NCI-H2081 treated with DMSO at 0.1 percent for 48 hours (cell line): ENCODE results near the gene EXOC7.

Source experiments
- DNase-seq: peaks from one replicate; lab custom pipeline; 2025; lab: John Stamatoyannopoulos, UW

The EXOC7 gene, protein sequence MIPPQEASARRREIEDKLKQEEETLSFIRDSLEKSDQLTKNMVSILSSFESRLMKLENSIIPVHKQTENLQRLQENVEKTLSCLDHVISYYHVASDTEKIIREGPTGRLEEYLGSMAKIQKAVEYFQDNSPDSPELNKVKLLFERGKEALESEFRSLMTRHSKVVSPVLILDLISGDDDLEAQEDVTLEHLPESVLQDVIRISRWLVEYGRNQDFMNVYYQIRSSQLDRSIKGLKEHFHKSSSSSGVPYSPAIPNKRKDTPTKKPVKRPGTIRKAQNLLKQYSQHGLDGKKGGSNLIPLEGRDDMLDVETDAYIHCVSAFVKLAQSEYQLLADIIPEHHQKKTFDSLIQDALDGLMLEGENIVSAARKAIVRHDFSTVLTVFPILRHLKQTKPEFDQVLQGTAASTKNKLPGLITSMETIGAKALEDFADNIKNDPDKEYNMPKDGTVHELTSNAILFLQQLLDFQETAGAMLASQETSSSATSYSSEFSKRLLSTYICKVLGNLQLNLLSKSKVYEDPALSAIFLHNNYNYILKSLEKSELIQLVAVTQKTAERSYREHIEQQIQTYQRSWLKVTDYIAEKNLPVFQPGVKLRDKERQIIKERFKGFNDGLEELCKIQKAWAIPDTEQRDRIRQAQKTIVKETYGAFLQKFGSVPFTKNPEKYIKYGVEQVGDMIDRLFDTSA

DNA sequence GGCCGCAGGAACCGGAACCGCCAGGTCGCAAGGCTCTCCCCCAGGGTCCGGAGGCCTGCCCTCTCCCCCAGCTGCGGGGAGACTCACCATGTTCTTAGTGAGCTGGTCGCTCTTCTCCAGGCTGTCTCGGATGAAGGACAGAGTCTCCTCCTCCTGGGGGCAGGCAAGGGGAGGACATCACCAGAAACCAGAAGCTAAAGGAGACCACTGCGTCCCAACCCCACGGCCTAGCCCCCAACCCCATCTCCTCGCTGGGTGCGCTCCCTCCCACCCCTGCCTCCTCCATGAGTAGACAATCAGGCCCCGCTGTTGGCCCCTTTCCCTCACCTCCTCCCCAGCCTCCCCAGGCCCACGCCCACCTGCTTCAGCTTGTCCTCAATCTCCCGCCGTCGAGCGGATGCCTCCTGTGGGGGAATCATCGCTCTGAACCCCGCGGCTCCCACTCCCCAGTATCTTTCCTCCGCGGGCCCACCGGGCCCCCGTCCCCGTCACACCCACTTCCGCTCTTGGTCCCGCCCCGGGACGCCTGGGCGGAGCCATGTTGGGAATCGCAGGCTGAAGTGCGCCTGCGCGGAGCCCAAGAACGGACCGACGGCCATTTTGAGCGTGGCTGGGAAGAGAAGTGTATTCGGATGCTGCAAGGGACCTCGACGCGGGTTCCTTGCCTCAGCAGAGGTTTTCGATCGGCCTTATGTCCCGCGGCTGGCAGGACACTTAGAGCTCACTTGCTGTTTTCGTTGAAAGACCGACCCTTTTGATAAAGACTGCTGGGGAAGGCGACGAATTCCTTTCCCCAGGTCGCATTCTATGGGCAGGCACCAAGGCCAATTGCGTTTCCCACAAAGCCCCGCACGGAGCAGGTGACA is at the start of gene EXOC7:
Gene EXOC7, minus strand, starts transcription at position 514 of the 866 bp plus-strand sequence. Its CDS starts 95 bp downstream, at position 419.
- peak; percentile 53 for DNase-seq

DNA sequence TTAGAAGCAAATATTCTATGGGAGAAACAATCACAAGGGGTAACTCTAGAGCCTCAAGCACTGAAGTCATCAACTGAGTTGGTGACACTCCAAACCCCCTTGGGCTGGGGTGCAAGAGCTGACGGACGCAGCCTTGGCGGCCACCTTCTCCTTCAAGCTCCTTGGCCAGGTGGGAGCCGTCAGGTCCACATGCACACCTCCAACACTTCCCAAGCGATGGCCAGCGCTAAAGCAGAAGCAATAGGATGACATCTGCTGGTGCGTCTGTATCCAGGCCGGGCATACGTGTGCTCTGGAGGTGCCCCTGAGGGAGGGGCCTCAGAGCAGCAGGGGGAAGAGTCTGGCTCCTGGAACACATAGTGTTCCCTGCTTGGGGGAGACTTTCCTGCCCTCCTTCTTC is 49.6 kb upstream of the EXOC7 start:
- no peak for DNase-seq

DNA sequence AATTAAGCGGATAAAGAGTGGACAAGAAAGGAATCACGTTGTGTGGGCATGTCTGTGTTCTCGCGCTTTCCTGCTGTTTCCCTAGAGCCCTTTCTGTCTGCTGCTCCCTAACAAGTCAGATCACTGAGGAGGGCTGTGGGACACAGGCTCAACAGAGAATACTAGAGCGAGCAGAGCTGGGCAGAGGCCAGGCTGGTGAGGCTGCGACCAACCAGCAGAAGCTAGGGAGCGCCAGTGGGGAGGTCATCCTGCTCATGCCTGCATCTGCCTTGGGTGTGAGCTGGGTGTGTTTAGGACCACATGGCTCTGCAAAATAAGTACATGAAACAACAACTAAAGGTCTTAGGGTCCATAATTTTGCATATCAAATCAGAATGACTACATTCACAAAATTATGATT is 49.0 kb upstream of the EXOC7 start:
- DNase-seq = no peak

DNA sequence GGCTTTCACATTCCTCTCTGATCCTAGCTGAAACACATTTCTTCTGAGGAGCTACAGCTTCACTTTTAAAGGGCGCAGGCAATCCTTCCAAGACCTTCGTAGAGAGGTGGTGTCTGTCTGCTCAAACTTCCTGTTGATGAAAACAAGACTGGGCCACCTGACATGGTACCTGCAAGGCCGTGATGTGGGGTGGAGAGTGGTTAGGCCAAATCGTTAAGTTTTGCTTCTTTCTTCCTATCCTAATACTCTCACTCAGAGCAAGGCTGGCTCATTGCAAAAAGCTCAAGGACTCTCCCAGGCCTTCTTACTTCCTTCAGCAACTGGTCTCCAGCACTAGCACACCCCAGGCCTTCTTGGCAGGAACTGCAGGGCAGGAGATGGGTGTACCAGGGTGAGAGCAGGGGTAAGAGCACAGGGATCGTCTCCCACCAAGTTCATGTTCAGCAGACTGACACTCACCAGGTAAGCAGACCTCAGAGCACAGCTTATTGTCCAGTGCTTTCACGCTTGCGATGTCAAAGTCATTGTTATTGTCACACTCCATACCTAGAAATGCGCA is 48.4 kb upstream of the EXOC7 start:
- DNase-seq = no peak

DNA sequence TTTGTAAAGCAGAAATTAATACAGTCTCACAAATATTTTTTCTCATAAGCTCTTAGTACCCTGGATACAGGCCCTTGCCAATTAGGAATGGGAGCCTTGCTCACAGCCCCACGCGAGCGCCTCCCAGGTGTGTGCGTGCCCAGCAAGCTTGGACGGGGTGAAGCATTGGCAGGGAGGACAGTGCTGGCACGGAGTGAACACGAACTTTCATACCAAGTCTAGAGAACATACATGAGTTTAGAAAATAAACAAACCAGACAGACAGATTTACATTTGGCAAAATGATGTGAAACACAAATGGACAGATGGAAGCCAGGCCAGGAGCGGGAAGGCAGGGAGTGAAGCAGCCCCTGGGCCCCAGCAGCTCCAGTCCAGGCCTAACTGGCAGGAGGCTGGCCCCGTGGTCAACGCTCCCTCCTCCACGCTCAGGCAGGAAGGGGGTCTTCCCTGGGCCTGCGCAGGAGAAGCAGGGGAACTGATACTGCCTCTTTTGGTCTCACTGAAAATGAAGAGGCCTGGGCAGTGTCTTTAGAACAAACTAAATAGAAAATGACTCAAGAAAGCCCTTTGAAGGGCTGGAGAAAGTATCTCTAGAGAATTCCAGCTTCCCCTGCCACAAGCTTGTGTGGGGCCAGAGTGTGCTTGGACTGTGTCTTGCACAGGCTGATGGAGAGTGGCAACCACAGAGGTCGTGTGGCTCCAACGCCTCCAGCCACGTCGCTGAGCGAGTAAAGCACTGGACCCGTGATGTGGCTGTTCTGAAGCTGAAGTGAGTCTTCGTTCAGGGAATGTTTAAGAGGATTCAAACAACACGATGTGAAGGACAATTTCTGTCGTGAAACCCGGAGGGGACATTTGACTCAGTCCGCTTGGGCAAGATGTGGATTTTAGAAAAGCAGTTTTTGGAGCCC is 47.4 kb upstream of the EXOC7 start:
- DNase-seq = no peak

DNA sequence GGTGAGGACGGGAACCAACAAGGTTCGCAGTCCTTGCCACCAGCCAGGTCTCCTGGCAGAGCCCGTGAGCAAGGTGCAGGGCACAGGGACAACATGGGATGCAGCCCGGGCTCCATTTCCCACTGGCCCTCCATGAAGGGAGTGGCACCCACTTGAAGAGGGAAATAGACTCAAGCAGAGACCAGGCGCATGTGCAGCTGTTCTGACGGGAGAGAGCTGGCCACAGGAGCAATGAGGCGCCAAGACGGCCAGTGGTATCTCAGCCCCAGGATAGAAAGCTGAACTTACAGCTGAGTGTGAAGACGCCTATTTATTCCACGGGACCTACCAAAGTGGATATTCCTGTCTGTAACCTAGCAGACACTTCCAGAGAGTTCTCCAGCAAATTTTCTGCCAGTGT is 45.6 kb upstream of the EXOC7 start:
- no peak for DNase-seq

DNA sequence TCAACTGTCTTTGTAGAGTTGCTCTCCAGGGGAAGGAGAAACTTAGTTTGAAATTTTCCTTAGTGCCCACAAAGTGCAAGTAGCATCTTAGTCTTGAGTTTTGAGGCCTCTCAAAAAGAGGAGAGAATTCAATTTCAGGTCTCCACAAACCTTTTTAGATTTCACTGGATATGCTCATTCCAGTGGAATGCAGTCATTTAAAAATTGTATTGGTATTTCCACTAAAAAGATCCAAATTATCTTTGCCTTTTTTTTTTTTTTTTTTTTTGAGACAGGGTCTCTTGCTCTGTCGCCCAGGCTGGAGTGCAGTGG is 44.4 kb upstream of the EXOC7 start:
- DNase-seq = no peak

DNA sequence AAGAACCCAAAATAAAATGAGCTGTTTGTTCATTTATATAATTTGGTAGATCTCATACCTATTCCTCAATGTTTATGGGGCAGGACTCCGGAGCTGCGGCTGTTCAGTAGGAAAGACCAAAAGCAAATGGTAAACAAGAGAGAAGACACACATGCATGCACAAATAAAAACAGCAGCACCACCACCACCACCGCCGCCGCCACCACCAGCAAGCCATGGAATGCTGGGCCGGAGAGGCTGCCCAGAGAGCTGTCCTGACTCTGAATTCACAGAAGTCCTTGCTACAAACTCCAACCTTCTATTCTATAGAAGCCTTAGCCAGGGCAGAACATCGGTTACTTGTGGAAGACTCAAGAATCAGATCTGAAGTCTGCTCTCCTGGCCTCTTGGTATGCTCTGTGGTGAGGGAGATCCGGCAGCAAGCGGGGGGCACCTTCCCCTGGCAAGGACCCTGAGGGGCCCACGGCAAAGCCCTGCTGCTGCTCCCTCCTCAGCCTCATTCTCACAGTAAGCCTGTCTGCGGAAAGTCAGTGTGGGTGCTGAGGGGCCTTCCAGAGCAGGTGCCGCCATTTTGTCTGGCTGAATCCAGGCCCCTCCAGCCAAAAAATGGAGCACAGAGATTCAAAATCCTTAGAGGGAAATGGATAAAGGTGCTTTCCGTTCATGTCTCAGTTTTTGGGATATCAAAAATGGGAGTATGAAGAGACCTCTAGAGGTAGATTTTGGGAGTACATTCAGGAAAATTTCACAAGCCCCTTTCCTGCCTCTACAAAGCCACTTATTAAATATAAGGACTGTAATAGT is 43.8 kb upstream of the EXOC7 start:
- peak; percentile 45 for DNase-seq

DNA sequence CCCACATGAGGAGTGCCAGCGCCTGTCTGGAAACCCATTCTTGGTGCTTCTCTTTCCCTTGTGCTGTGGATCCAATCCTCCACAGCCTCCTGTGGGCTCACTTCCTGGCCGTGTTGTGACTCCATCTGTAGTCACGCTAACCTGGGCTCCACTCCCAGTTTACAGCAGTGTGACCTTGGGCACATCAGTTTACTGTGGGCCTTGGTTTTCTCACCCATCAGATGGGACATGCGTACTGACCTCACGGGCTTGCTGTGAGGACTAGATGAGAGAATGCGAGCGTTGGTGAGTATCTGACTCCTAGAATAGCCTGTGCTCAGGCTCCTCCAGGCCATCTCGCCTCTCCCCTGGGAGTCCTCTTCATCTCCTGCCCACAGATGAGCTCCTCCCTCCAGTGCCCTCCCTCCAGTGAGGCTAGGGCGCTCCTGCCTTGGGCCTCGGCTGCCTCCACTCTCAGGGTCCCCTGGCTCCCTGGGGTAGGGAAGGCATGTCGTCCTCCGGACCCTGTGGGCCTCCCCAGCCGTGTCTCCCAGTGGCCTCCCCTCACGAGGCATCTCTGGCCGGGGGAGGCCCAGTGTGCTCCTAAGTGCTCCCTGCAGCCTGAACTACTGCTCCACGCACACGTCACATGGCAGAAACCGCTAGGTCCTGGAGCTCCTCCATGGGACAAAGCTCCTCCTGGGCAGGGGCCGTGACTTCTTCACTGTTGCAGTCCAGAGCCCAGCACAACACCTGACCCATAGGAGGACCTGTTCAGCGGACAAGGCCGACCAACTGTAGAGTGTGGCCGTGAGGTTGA is 42.7 kb upstream of the EXOC7 start:
- DNase-seq = no peak

DNA sequence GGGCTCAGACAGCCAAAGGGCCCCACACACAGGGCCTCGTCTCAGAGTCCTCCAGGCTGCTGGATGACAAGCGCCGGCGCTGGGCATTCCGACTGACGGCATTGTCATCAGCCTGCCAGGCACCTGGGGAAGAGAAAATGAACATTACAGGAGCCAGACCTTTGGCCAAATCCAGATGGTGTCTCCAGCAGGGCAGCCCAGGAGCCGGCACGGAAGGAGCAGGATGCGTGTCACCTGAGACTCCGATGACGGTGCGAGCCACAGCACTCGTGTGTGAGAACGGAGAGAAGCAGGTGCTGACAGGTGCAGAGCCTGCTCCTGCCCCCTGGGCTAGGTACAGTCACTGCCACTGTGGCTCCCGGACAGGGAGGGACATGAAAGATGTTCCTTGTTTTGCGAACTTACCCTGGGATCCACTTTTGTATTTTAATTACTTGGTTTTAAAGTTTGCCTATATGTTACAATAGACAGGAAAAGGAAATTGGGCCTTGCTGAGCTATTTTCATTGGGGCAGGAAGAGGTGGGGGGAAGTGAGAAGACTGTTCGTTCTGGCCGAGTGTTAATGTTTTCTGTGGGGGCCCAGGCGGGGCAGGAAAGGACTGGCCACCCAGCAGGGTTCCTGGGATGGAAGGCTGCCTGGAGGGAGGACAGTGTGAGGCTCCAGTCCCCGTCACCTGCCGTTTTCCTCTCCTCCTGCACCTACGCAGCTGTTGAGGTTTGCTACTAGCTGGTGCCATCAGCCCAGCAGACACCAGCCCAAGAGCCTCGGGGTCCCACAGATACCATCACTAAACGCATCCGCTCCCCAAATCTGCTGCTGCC is 41.9 kb upstream of the EXOC7 start:
- peak; percentile 34 for DNase-seq

DNA sequence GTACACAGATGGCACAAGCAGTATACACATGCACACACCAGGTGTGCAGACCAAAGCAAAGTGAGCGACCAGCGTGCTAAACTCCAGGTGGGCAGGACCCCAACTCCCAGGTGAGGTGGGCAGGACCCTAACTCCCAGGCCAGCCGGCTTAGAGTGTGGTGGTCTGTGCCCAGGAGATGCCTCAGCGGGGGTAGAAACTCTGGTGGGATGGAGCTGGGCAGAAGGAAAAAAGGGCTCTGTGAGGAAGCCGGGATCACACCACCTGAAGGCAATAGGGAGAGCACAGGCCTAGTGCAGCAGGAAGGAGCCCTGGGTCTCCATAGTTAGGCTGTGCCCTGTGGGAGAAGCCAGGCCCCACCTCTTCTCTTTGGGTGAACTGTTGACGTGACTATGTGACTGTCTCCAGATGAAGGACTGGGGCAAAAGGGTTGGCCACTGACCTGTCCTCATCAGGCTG is 39.0 kb upstream of the EXOC7 start:
- DNase-seq = no peak

DNA sequence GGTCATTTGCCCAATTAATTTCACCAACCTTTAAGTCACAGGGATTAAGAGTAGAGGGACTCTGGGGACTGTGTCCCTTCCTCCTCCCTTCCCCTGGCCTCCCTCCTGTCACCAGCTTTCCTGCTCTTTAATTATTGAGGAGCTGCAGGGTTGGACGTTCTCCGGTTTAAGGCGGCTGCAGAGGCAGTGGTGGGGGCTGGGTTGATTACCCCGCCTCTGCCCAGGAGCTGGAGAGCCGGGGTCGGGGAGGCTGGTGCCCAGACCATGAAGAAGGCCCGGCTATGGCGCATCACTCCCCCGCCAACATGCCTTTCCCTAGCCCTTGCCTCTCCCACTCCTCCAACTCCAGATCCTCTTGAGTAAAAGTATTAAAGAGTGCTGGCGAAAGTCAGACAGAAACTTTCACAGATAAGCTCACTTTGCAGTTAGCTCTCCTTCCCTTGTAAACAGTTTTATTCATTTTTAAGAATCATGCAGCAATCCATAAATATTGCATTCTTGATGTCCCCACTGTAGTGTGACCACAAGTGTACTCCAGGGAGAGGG is 38.5 kb upstream of the EXOC7 start:
- DNase-seq = no peak

DNA sequence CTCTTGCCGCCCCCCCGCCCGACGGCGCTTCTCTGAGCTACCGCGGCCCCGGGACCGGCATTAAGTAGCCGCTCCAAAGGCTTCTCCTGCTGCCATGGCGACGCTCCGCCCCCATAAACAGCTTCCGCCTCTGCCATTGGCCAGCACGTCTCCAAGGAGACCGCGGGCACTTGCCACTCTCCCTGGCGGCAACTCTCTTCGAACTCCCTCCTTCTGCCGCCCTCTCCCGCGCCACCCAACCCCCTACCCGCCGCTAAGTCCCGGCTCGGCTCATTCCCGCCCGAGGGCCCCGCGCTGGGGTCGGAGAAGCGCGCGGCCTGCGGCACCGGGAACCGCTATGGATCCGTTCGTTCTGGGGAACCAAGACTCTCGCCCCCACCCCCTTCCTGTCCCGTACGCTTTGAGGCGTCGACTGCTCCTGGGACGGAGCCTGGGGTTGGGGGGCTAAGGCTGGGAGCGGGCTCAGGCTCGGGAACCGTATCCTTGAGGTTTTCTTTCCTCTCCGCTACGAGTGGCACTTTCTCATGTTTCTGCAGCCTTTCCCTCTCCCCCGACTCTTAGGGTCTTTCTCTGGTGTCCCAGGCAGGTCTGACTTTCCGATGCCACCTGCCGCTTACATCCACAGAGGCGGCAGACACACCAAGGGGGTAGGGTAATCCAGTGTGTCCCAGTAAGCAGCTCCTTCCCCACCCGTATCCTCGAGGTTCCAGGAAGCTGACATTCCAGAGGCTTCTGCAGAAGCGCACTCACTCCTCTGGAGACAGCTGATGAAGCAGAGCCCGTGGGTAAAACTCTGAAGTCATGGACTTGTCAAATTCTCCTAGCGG is 37.8 kb upstream of the EXOC7 start, which contains the start of gene FOXJ1:
Gene FOXJ1, minus strand, starts transcription at position 34 of the 827 bp plus-strand sequence. CDS start 850 bp downstream, outside the sequence.
- peak; percentile 63 for DNase-seq

DNA sequence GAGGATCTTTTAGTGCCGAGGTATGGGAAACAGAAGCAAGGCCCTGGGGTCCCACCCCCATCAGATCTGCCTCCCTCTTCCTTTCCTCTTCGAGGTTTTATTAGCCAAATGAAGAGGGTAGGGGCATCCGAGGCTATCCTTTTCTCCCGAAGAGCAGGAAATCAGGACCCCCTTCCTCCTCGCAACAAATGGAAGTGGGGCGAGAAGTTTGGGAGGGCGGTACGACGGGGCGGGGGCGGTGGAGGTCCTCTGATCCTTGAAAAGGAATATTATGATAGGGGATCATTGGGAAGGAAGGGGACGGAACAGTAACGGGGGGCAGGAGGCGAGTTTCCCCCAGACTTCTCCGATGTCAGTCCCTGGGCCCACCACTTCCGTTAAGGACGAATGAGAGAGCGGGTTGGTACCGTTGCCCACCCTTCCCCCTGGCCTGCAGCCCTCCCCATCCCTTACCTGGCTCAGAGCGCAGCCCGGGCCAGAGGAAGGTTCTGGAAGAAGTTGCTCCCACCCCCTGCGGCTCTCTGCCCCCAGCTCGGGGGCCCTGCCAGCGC is 37.1 kb upstream of the EXOC7 start:
- no peak for DNase-seq

DNA sequence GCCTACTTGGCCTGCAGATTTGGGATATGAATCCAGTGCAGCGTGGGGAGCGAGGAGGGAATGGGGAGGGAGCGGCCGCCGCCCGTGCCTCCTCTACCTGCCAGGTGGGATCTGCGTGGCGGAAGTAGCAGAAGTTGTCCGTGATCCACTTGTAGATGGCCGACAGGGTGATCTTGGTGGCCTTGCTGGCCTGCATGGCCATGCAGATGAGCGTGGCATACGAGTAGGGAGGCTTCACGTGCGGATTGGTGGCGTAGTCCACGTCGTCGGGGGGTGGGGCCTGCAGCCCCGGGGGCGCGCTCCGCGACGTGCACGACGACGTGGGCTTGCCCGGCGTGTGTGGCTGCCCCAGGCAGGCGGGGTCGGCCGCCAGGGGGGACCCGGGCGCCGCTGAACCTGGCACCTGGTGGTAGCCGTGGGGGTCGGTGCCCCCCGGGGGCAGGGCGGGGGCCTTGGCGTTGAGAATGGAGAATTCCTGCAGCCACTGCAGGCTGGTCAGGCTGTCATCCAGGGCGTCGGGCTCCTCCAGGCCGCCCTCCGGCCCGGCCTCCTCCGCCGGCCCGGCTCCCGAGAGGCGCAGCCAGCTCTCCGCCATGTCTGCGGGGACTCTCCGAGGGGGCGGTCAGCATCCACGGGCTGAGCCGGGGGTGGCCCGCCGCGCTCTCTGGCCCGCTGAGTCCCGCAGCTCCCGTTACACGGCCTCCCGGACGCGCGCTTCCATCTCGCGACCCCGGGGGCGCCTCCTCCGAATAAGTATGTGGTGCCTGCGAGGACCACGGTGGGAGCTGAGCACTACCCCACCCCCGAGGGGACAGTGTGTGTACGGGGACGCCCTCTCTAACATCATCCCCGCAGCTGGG is 36.4 kb upstream of the EXOC7 start:
- no peak for DNase-seq
